A549 treated with RU486 at 1 μM for 4 hours (cell line): ENCODE measurements around the gene BTG4. TPM values are rescaled to one million over a fixed set of nuclear protein-coding genes. Genes with fewer than 3 reads are reported as not detected.

Experiments
- total RNA-seq: library from RNA; stranded (reverse); fragments of 200-300 nt; extraction: Qiagen RNA extraction; gene quantifications from 5 replicates; pipeline ENCODE4 v1.2.3, GENCODE V29; 2022; ENCODE audit warnings: low read depth

The BTG4 gene
- 0.09 to 0.14 TPM (median 0.12 TPM) in 3 of 5 replicates, not detected in the others for total RNA-seq

DNA sequence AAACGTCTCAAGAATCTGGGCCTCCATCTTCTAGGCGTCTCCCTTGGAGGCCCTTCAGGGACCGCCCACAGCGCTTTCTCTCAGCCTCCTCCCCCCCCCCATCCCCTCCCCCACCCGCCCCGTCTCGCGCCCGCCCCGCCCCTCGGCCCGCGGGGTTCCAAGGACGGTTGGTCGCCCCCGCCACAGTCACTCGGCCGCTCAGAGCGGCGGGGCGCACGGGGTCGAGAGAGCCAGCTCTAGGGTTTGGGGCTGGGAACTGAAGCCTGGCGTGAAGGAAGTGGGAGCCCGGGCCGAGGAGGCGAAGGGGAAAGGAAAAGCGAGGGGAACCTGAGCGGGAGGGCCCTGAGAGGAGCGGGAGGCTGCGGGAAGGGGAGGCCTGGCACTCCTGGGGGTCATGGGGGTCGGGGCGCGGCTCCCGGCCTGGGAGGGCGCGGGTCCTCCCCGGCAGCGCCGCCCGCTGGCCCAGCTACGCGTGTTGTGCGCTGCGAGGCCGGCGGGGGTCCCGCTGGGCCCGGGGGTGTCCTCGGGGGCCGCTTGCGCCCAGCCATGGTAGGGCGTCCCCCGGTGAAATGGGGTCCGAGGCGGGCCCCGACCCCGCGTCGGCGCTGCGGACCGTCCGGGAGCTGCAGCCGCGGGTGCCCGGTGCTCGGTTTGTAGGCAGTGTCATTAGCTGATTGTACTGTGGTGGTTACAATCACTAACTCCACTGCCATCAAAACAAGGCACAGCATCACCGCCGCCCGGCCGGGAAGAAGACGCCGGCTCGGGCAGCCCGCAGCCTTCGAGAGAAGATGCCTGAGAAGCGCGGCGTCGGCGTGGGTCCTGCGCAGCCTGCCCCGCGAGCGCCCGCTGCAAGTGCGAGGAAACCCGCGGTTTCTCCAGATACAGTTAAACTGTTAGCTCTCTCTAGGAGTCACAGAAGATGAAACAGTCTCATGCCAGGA lies at the start of gene BTG4:
Gene BTG4 (minus strand): TSS at position 91 of the 944 bp plus-strand sequence. CDS start 13,610 bp downstream, outside the sequence.

DNA sequence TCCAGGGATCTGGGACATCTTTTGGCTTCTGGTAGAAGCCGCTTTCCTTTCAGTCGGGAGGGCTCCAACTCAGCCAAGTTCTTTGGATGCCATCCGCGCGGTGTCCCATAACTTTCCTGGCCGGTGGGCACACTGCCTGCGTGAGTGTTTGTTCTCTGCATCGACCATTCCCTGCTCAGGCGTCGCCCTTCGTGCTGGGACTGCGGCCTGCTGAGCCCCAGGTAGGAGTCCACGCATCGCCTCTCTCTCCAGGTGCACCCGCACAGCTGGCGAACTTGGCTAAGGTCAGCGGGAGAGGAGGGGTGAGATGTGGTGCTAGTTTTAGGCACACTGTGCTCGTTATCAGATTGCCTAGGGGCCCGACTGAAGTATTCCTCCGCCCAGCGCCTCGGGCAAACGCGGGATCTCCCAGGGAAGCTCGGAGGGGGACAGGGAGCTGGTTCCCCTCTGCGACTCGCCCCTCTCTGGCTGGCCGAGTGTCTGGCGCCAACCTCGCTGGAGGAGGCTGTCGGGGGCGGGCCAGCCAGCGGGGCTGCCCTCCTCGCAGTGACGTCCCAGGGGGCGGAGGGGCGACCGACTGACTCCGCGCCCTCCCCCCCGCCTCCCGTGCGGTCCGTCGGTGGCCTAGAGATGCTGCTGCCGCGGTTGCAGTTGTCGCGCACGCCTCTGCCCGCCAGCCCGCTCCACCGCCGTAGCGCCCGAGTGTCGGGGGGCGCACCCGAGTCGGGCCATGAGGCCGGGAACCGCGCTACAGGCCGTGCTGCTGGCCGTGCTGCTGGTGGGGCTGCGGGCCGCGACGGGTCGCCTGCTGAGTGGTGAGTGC lies 28.1 kb upstream of the BTG4 start, which contains the start of gene LAYN:
Gene LAYN (plus strand): TSS at position 607 of the 823 bp plus-strand sequence. CDS start 124 bp downstream, at position 731.

DNA sequence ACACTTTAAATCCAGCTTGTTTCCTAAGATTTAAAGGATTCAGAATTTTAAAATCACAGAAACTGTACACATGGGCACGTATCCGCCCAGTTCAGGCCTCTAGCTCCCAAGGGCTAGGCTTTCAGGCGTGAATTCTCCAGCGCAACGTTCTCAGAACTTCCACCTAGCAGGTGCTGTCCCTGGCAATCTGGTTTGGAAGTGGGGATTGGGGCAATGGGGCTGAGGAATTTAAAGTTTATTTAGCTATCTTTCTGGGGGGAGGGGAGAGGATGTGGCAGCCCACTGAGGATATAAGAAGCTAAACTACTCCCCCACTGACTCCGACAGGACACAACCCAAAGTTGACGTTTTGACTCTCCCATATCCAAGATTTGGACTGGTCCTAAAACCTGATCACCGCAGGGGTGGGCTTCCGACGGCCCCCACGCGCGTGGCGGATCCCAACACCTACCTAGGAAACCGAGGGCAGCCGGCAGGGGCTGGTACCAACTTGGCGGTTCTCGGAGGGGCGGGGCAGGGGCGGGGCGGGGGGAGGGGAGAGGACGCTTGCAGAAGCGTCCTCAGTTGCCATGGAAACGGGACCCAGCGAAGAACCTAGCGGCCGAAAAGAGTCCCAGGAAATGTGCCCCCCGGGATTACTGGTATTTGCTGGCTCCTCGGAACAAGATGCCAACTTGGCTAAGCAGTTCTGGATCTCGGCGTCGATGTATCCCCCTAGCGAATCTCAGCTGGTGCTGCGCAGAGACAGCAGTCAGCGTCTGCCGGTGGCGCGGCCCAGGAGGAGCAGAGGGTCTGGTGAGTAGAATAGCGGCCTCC lies 2.2 kb upstream of the BTG4 start, which contains the start of gene HOATZ:
Gene HOATZ (plus strand): TSS at position 563 of the 816 bp plus-strand sequence. CDS start 7 bp downstream, at position 570.

Other genes starting within 250 kb of the BTG4 start
- gene POU2AF3, start 213.8 kb downstream of the BTG4 start, total RNA-seq: 0.53 to 0.93 TPM (median 0.77 TPM) in 5 replicates
- not detected in 5 replicates for gene POU2AF1, start 133.1 kb downstream of the BTG4 start, total RNA-seq
- gene HOATZ, start 2.4 kb upstream of the BTG4 start, total RNA-seq: not detected in 5 replicates
- 4.3 to 5.3 TPM (median 4.9 TPM) in 5 replicates for gene LAYN, start 28.3 kb upstream of the BTG4 start, total RNA-seq
- 5.0 to 7.0 TPM (median 5.2 TPM) in 5 replicates for gene SIK2, start 90.1 kb upstream of the BTG4 start, total RNA-seq